HT1080 (cell line): ENCODE measurements around the gene CAMK2G. TPM values are rescaled to one million over a fixed set of nuclear protein-coding genes. Genes with fewer than 3 reads are reported as not detected.

Experiments used
- DNase-seq: peaks from one replicate; pipeline ENCODE4 v3.0.0-alpha.2; 2015; ENCODE audit warnings: low read depth
- total RNA-seq: library from RNA; depleted of rRNA; stranded (reverse); fragments of >200 nt; shearing (Covaris generic); gene quantifications from 2 replicates; pipeline ENCODE4 v1.2.3, GENCODE V29; 2014

Gene CAMK2G
- total RNA-seq, 1 experiment from 2014 or later, result 32.4 TPM

DNA sequence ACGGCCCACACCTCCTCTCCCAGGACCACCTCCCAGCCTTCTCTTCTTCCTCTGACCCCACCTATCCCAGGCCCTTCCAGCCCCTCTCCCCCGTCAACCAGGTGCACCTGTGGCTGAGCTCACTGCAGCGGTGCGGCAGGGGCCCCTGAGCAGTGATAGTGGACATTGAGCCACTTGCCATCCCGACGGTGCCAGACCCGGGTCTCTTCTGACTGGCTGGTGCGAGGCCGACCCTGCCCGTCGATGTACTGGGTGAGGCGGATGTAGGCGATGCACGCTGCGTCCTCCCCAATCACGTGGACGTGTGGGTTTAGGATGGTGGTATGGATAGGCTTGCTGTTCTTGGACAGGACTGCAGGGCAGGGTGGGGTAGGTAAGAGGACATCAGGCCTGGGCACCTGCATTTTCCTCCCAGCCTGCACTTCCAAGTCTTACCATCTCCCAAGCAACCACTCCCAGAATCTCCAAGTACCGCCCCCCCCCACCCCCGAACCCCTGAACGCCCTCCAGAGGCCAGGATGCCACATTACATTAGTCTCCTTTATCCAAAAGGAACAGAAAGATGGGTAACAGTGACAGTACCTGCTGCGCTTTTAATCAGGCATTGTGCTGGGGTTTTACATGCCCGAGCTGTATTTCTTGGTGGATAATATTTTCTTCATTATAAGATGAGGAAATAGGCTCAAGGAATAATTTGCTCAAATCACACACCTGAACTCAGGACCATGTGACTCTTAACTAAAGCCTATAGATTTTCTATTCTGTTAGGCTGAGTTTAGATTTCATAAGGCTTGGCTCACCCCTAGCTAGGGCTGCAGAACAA lies 59.2 kb downstream of the CAMK2G start:
- no peak for DNase-seq

DNA sequence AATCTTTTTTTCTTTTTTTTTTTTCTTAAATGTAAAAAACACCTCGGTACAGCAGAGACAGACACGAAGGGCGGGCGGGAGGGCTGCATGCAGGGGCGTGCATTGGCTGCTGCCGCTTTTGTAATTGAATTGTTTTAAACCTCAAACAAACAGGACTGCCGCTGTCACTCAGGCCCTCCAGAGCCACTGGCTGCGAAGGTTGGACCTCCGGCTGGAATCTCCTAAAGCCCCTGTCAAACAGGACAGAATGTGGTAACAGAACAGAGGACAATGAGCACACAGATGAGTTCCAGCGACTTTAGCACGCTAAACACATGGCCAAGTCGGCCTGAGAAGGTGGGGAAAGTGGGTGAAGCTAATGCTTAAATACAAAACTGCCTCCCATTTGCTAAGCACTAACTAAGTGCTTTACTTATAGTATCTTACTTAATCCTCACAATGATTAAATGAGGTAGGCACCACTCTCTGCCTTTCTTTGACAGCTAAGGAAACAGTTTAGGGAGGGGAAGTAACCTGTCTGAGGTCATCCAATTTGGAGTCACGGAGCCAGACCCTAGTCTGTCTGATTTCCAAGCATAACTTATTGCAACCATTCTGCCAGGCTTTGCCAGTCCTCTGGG lies 60.0 kb downstream of the CAMK2G start:
- DNase-seq, result no peak

DNA sequence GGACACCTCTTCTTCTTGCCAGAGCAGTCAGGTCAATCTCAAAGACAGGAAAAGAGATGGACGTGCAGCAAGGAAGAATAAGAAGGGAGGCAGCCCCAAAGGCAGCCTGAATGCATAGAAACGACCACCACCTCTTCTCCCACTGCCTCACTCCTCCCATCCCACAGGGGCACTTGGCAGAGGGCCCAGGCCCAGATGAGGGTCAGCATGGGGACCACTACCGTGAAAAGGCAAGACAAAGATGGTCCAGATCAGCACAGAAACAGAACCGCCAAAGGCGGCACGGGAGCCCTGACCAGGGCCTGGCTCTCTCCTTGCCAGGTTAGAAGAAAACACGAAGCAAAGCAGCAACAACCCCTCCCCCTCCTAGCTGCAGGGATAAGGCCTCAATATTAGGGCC lies 61.0 kb downstream of the CAMK2G start:
- DNase-seq, result no peak

DNA sequence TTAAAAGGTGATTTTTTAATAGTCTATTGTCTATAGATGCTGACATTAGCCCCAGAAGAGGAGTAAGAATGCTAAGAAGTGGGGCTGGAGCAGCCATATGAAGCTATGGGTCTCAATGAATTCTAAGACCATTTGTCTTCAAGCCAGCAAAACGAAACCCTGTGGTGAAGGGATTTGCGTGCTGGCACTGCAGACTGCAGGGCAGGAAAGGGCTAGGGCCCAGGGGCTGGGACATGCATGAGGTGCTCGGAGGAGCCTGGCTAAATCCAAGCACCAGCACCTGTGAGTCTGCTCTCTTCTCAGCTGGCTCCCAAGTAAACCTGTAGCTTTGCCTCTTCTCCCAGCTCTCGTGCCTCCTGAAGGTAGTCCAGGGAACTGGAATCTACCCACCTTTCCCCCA lies 61.7 kb downstream of the CAMK2G start:
- no peak for DNase-seq

DNA sequence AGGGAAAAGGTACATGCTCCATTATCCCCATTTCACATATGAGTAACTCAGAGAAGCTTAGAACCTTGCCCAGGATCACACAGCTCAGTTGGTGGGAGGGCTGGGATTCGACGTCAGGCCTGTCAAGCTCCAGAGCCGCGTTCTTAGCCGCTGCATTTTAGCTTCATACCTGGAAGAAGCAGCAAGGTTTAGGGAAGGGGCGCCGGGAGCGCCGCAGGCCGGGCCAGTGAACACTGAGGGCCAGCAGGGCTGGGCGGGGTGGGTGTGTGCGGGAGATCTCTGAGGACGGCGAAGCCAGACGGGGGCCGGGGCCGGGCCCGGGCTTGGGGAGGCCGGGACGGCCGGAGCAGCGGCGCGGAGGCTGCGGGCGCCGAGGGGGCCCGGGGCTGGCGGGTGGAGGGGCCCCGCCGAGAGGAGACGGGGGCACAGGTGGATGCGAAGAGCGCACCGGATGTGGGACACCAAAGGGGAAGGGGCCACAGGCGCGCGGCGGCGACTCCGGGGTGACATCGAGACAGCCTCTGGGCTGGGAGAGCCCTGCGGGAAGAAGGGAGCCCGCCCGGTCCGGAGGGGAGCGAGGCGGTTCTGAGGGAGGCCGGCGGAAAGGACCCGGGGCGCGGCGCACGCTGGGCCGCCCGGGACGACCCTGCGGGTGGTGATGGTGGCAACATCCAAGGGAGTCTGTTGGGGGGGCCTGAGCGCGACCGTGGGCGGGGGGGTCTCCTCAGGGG lies 63.5 kb downstream of the CAMK2G start:
- no peak for DNase-seq

DNA sequence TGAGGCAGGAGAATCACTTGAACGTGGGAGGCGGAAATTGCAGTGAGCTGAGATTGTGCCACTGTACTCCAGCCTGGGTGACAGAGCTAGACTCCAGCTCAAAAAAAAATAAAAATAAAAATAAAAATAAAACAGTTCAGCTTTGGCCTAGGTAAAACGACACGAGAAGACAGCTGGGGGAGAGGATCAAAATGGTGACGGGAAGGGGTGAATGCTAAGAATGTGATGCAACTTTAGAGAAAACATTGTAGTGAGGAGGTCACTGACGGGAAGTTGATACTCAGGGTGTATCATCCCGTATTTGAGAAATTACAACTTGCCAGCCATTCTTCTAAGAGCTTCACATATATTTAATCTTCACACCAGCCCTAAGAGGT lies 64.0 kb downstream of the CAMK2G start:
- no peak for DNase-seq

DNA sequence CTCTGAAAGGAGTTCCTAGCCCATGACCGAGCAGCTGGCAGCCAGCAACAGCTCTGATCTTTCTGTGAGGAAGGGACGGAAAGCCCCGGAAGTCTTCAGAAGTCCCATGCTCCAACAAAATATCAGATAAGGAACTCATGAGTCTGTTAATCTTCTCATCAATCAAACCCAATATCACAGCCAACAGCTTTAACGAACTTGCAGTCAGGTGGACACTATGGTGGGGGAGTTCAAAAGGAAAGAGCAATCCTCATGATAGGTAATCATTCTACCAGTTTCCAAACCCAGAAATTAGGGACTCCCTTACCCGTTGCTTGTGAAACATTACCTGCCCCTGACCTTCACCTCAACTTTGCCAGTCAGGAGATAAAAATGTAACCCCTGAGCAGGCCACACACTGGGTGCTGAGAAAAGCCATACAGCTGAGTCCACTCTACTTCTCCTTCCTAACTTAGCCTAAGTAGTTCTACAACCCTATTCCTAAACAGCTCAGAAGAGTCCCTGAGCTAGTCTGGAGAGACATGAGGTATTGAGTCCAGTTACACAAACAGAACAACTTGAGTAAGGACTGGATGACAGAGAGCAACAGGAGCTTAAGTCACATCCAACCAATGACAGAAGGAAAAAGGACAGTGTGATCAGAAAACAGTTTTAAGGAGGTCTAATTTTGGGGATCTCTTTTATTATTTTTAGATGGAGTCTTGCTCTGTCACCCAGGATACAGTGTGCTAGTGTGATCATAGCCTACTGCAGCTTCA lies 65.1 kb downstream of the CAMK2G start:
- no peak for DNase-seq

DNA sequence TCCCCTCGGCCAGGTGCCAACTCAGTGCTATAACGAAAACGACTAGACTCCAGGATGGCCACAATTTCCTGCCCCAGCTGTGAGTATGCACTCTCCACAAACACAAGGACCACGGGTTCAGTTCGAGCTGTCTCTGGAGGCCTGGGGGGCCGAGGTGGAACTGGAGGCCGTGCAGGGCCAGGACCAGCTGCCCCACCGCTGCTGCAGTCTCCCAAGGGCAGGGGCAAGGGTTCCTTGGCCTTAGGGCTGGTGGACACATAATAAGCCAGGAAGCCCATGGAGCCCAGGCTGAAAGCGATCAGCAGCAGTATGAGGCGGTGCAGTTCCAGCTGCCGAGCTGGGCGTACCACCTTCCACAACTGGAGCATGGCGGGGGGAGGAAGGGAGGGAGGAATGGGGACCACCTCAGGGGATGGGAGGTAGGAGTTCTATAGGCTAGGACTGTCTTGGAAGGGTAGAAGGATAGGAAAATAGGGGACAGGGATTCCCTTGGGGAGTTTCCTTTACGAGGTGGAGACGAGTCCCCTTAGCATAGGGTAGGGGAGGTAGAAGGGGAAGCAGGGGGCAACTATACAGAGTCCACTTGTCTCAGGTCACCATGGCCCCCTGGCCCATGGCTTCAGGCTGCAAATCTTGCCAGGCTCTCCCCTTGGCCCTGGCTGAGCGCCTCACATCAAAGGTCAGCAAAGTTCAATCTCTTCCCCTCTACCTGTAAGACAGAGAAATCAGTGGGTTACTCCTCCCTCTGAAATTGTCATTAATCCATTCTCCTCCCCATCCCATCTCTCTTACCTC lies 66.1 kb downstream of the CAMK2G start:
- DNase-seq, result no peak

DNA sequence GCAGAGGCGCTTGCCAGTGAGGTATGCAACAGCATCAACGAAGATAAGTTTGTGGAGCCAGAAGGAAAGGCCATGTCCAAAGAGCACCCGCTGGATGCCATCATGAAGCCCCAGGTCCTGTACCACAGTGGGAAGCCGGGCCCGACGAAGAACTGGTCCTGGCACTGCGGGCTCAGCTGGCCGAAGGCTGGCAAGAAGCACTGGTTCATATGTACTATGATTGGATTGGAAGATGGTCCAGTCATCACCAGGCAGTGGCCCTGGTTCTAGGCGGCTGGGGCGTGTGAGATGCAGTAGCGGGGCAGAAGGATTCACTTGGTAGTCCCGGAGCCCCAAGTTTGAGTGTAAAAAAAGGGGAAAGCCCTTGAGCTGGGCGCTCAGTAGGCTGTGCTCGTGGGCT lies 66.9 kb downstream of the CAMK2G start:
- DNase-seq, result no peak

DNA sequence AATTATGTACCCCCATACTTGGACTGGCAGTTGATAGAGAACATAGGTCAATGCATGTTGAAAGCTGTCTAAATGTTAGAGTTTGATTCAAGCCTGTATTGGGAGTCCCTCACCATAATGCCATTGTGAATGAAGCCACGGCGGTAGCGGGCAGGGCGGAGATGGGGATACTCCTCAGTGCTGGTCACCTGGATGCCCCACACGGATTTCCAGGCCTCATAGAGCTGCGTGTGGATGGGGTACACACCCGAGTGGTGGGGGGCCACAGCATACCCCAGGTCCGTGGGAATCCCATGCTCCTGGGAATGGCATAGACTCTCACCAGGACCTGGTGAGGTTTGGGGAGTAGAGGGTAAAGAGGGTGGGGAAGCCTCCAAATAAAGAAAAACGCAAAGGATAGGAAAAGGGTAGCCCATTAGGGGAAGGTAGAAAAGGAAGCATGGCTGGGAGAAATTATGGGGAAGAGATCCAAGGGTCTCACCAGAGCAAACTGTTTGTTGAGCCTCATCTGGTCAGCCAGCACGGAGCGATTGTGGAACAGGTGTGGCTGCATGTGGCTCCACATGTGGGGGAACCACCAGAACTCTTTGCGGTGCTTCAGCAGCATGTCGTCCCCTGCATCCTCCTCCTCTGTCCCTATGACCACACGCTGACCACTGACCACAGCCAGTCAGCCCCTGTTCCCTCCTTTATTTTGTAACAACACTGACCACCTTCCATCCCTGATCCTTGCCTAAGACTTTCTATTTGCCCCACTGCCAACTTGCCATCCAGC lies 68.0 kb downstream of the CAMK2G start:
- DNase-seq, result no peak

DNA sequence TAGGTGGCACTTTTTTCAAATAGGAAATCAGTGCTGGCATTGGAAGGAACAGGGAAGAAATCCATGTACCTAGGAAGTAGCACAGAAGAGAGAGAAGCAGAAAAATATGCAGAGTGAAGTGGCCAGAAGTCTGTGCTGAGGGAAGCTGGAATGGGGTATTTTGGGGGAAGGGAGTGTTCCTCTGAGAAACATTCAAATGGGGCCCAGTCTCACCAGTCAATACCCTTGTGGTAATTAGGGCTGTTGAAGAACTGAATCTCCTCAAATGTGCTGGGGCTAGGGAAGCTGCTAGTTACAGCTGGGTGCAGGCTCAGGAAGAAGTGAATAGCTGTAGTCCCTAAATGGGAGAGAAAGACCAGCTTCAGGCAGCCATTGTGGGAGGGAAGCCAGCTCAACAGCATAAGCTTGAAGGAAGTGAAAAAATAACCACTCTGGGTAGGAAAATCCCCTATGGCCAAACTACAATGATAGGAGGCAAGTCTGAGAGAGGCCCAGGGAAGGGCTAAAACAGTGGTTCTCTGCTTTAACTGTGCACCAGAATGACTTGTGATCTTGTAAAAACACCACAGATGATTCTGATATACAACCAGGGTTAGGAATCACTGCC lies 70.6 kb downstream of the CAMK2G start:
- no peak for DNase-seq

DNA sequence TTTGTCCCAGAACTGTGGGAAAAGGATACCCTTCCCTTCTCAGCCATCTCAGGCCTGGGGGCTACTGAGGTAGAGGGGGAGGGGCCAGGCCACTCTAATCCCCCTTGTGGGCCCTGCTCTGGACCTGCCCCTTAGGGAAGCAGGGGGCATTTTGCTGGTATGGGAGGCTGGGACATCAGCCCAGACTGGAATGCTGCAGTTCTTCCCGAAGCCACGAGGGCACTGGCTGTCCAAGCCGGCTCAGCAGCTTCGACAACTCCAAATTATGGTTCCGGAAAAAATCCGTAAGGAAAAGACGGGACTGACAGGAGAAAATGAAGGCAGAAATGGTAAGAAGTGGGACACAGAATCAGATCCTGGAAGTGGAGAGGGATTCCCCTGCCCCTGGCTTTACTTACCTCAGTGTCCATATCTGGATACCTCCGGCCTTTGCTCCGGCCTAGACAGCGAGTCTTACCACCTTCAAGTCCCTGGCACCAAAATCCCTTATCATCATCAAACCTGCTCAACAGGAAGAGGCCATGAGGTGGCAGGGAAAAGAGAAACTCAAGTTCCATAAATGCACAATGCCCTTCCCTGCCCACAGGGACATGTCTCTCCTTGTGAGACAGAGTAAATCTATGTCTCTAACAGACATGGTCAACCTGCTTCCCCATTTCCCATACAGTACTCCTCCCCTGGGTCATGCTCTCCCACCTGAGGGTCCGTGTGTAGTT lies 71.9 kb downstream of the CAMK2G start:
- no peak for DNase-seq

DNA sequence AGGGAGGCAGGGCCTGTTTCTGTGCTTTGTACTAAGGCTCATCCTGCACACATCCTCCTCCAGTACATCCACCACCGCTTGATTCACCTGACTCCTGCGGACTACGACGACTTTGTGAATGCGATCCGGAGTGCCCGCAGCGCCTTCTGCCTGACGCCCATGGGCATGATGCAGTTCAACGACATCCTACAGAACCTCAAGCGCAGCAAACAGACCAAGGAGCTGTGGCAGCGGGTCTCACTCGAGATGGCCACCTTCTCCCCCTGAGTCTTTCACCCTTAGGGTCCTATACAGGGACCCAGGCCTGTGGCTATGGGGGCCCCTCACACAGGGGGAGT lies 73.1 kb downstream of the CAMK2G start:
- no peak for DNase-seq

DNA sequence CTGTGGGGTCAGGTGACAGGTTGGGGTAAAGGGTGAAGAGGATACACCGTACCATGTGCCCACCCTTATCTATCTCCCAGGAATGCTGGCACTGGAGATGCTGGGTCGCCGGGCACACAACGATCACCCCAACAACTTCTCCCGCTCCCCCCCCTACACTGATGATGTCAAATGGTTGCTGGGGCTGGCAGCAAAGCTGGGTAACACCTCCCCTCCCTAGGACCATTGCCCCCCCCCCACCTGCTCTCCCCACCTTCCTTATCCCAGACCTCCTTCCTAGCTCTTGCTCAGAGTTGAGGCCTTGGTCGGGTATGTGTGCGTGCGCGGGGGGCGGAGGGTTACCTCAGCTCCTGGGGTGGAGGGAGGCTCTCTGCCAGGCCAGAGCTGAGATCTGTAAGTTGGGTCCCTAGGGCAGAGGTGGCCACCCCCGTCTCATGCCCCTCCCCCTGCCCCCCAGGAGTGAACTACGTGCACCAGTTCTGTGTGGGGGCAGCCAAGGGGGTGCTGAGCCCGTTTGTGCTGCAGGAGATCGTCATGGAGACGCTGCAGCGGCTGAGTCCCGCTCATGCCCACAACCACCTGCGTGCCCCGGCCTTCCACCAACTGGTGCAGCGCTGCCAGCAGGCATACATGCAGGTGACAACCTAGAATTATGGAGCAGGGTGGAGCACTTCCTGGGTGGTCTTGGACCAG lies 73.6 kb downstream of the CAMK2G start:
- DNase-seq, result no peak

DNA sequence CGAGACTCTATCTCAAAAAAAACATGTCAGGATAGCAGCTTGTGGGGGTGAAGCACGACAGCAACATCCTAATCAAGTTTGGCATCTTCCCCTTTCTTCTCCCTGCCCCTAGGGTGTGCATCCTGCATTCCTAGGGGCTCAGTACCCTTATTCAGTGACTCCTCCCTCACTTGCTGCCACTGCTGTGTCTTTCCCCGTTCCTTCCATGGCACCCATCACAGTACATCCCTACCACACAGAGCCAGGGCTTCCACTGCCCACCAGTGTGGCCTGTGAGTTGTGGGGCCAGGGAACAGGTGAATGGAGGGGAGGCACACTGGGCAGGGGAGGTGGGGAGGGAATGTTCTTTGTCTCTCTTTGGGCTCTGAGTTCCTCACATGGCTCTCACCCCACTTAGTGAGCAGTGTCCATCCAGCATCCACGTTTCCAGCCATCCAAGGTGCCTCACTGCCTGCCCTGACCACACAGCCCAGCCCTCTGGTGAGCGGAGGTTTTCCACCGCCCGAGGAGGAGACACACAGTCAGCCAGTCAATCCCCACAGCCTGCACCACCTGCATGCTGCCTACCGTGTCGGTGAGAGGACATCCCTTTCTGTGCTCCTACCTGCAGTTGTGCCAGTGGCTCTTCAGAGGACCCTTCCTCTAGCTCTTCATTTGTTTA lies 74.3 kb downstream of the CAMK2G start:
- DNase-seq, result no peak

DNA sequence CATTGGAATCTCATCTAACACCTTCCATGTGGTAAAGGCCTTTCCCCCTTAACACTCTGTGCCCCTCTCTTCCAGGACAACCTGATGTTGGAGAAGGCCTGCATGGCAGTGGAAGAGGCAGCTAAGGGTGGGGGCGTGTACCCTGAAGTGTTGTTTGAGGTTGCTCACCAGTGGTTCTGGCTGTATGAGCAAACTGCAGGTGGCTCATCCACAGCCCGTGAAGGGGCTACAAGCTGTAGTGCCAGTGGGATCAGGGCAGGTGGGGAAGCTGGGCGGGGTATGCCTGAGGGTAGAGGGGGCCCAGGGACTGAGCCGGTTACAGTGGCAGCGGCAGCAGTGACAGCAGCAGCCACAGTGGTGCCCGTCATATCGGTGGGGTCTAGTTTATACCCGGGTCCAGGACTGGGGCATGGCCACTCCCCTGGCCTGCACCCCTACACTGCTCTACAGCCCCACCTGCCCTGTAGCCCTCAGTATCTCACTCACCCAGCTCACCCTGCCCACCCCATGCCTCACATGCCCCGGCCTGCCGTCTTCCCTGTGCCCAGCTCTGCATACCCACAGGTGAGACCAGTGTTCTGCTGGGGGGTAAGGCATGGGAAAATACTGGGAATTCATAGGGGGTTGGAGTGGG lies 75.3 kb downstream of the CAMK2G start:
- DNase-seq, result no peak

DNA sequence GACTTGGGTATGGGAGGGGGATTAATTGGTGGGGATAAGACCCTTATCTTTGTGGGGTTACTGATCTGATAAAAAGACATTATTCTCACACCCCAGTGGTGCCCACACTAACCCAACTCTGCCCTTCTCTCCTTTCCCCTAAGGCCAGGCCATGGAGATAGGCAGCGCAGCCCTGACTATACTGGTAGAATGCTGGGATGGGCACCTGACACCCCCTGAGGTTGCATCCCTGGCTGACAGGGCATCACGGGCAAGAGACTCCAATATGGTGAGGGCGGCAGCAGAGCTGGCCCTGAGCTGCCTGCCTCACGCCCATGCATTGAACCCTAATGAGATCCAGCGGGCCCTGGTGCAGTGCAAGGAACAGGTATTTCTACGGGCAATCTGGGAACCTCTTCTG lies 76.3 kb downstream of the CAMK2G start:
- DNase-seq, result no peak
